ENCODE data around the gene FNBP1. TPM values are rescaled to one million over a fixed set of nuclear protein-coding genes. Genes with fewer than 3 reads are reported as not detected.

FNBP1 gene
- total RNA-seq, 1 donor from 2014 or later, result 34.9 TPM

GRCh38 chr9:129848712-129849441, 194.1 kb downstream of the FNBP1 start:
- Histone ChIP-seq H3F3A (ENCODE audit: low read depth) (no peaks in the 10 kb centered on the region), H4K20me1 (ENCODE audit: low read depth) (no peaks in the 10 kb centered on the region), H3K9ac (no peak overlapping the region), H3K79me2 (ENCODE audit: low read depth) (no peaks in the 10 kb centered on the region), H3K9me3 (ENCODE audit: low read depth) (no peaks in the 10 kb centered on the region), H3K4me2 (no peak overlapping the region), H3K36me3 (no peaks in the 10 kb centered on the region), H3K27ac (no peak overlapping the region), H3K4me3 (no peak overlapping the region), H3K27me3 (no peaks in the 10 kb centered on the region), H2AFZ (replicated peaks) (no peak overlapping the region), H3K4me1 (no peaks in the 10 kb centered on the region)
- DNase-seq (ENCODE audit: low spot score), result no peak
- TF ChIP-seq EZH2phosphoT487 (IDR thresholded peaks at IDR 0.05), result no peak
- Mint-ChIP-seq H3K27me3 (ENCODE audit: insufficient read depth, low read depth) (no peaks in the 10 kb centered on the region), H3K4me1 (no peaks in the 10 kb centered on the region), H3K9me3 (no peaks in the 10 kb centered on the region), H3K4me3 (no peak overlapping the region), H3K27ac (no peak overlapping the region), H3K36me3 (peaks cover 17% of the 10 kb centered on the region)

- no peak overlapping the region for H3K27ac ChIP-seq
- Mint-ChIP-seq H3K4me3 (no peak overlapping the region), H3K4me1 (peaks cover 17% of the 10 kb centered on the region), H3K9me3 (no peaks in the 10 kb centered on the region), H3K36me3 (peaks cover 5% of the 10 kb centered on the region), H3K27ac (peak overlapping the region; percentile 30), H3K27me3 (ENCODE audit: insufficient read depth, low read depth) (no peaks in the 10 kb centered on the region)
- H3K36me3 ChIP-seq, result no peaks in the 10 kb centered on the region
- no peaks in the 10 kb centered on the region for H3K4me1 ChIP-seq
- H3F3A ChIP-seq (ENCODE audit: low read depth), result no peaks in the 10 kb centered on the region
- no peak overlapping the region for H3K4me3 ChIP-seq
- DNase-seq (ENCODE audit: low spot score), result no peak
- no peaks in the 10 kb centered on the region for H3K9me3 ChIP-seq (ENCODE audit: low read depth)
- H4K20me1 ChIP-seq (ENCODE audit: low read depth), result peaks cover 5% of the 10 kb centered on the region
- no peak overlapping the region for H2AFZ ChIP-seq (replicated peaks)
- H3K4me2 ChIP-seq, result no peak overlapping the region
- no peak overlapping the region for H3K9ac ChIP-seq
- no peaks in the 10 kb centered on the region for H3K79me2 ChIP-seq (ENCODE audit: low read depth)
- TF ChIP-seq EZH2 (IDR thresholded peaks at IDR 0.05) (no peak), EZH2phosphoT487 (IDR thresholded peaks at IDR 0.05) (no peak), CTCF (IDR thresholded peaks at IDR 0.05) (no peak)
- no peaks in the 10 kb centered on the region for H3K27me3 ChIP-seq
Measured at GRCh38 chr9:129845373-129845772, 197.6 kb downstream of the FNBP1 start.

DNA sequence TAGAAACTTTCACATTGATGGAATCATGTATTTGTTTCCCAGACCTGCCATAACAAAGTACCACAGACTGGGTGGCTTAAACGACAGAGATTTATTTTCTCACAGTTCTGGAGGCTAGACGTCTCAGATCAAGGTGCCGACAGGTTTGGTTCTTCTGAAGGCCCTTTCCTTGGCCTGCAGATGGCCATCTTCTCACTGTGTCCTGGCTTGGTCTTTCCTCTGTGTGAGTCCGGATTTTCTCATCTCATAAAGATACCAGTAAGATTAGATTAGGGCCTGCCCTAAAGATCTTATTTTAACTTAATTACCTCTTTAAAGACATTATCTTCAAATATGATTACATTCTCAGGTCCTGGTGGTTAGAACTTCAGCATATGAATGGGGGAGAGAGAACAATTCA, 201.9 kb downstream of the FNBP1 start:
- H3K27ac Mint-ChIP-seq, result peak overlapping the region; percentile 23

More for the DNA sequence above, 201.9 kb downstream of the FNBP1 start:
- Histone ChIP-seq H4K20me1 (ENCODE audit: low read depth) (peaks cover 5% of the 10 kb centered on the region), H3K4me2 (no peak overlapping the region), H3K27ac (no peak overlapping the region), H3K9ac (no peak overlapping the region), H3K9me3 (ENCODE audit: low read depth) (no peaks in the 10 kb centered on the region), H3K4me1 (no peaks in the 10 kb centered on the region), H3F3A (ENCODE audit: low read depth) (peaks cover under 1% of the 10 kb centered on the region), H2AFZ (replicated peaks) (no peak overlapping the region), H3K79me2 (ENCODE audit: low read depth) (peaks cover 2% of the 10 kb centered on the region), H3K4me3 (no peak overlapping the region), H3K36me3 (no peaks in the 10 kb centered on the region), H3K27me3 (no peaks in the 10 kb centered on the region)
- Mint-ChIP-seq H3K27me3 (ENCODE audit: insufficient read depth, low read depth) (peaks cover 8% of the 10 kb centered on the region), H3K9me3 (no peaks in the 10 kb centered on the region), H3K36me3 (peaks cover 2% of the 10 kb centered on the region), H3K4me1 (peaks cover 39% of the 10 kb centered on the region), H3K4me3 (no peak overlapping the region)
- no peak for TF ChIP-seq CTCF (IDR thresholded peaks at IDR 0.05)
- no peak for TF ChIP-seq EZH2phosphoT487 (IDR thresholded peaks at IDR 0.05)
- TF ChIP-seq EZH2 (IDR thresholded peaks at IDR 0.05), result no peak
- no peak for DNase-seq (ENCODE audit: low spot score)
